Ovary (tissue), 9 donors: ENCODE results near the gene UHMK1. TPM values are rescaled to one million over a fixed set of nuclear protein-coding genes. Genes with fewer than 3 reads are reported as not detected.

Experiments used
- DNase-seq, 5 donors: peaks; one replicate each; pipeline ENCODE4 v3.0.0-alpha.2; 2019 to 2020
- H3K27ac ChIP-seq, 2 donors: fragments of 200-600 bp; one replicate each; pipeline versions ENCODE4 v1.5.1 to v1.8.0; 2019 to 2022
- H3K27me3 ChIP-seq: fragments of 200-600 bp; one replicate; pipeline ENCODE4 v1.8.0; 2022
- H3K36me3 ChIP-seq: fragments of 200-600 bp; sonication (generic); one replicate; pipeline ENCODE4 v1.5.1; 2019
- H3K4me1 ChIP-seq: one replicate; pipeline ENCODE4 v1.8.1; 2013; ENCODE audit warnings: mild to moderate bottlenecking, moderate library complexity; ENCODE audit not compliant: insufficient read depth
- H3K4me3 ChIP-seq: fragments of 200-600 bp; sonication (generic); one replicate; pipeline ENCODE4 v1.5.1; 2017
- H3K9me3 ChIP-seq, 2 donors: fragments of 200-600 bp in 1 of 2; sonication (generic) in 1 of 2; one replicate each; pipeline versions ENCODE4 v1.5.1 to v1.8.1; 2013 to 2019; ENCODE audit warnings: mild to moderate bottlenecking in 1 of 2, moderate library complexity in 1 of 2
- EP300 ChIP-seq: sonication (generic); formaldehyde crosslinking; IDR thresholded peaks from one replicate; pipeline ENCODE4 v1.6.1; 2017; ENCODE audit warnings: antibody characterized with exemption
- POLR2A ChIP-seq: fragments of 450-650 bp; IDR thresholded peaks from one replicate; pipeline ENCODE4 v1.6.1; 2017; ENCODE audit warnings: antibody characterized with exemption, mild to moderate bottlenecking, moderate library complexity
- WGBS, 3 donors: extraction: QIAGEN DNeasy Blood & Tissue Kit in 1 of 3; methylation state at CpG; one replicate each; pipeline versions ENCODE4 v1.1.5 to v1.1.7; 2013 to 2017; 5-methylcytosine and 5-hydroxymethylcytosine counted together
- intact Hi-C, 4 donors: fragments of 100-400 bp; cut with DNase I; formaldehyde crosslinking; loops; one replicate each; pipeline versions ENCODE4 v1.11.0 to v1.15.1; 2022 to 2023
- polyA plus RNA-seq, 2 donors: library from polyadenylated mRNA; stranded (reverse); fragments of 200-250 nt in 1 of 2; fragments of 350-450 nt in 1 of 2; fragmentation: Illumina TruSeq in 1 of 2; extraction: RNeasy Lipid Tissue Mini Kit (QIAGEN cat#74804) in 1 of 2; gene quantifications; one replicate each; pipeline ENCODE4 v1.2.3, GENCODE V29; 2013 to 2014
- small RNA-seq: library from RNA; depleted of rRNA; stranded (forward); fragments of <200 nt; gene quantifications from one replicate; pipeline ENCODE3, GENCODE V24; 2016
- total RNA-seq, 7 donors: library from RNA; depleted of rRNA in 2 of 7; stranded (reverse); fragments of >200 nt in 2 of 7; fragmentation: NEBNext Ultra II Directional in 3 of 7; extraction: Animal tissue kit (Norgen Biotek cat#: 25700) in 3 of 7; gene quantifications; one replicate each; pipeline versions ENCODE4 v1.1.0 to v1.2.4, GENCODE V29; 2016 to 2023
- TF ChIP-seq, protein P1 (sequence below), 3 donors: fragments of 450-650 bp in 2 of 3; fragments of 200-600 bp in 1 of 3; IDR thresholded peaks; one replicate each; pipeline versions ENCODE4 v1.5.1 to v1.8.0; 2016 to 2022; ENCODE audit warnings: antibody characterized with exemption in 3 of 3, mild to moderate bottlenecking in 1 of 3
- donor health status: DM: no; HTN: no; CAD: no; lungs with moderate emphysema.
- donor health status: DM: no; HTN: no; CAD: no.
- donor health status: Bipolar disorder and iron deficiency.
- donor health status: DM: yes; HTN: yes; CAD: no.
- donor health status: DM: no; HTN: no; CAD: no.
- donor health status: DM: yes; HTN: yes; CAD: no.

Gene UHMK1
- total and polyA plus RNA-seq, 9 donors: 8.2 to 36.8 (median 24.3) TPM

DNA sequence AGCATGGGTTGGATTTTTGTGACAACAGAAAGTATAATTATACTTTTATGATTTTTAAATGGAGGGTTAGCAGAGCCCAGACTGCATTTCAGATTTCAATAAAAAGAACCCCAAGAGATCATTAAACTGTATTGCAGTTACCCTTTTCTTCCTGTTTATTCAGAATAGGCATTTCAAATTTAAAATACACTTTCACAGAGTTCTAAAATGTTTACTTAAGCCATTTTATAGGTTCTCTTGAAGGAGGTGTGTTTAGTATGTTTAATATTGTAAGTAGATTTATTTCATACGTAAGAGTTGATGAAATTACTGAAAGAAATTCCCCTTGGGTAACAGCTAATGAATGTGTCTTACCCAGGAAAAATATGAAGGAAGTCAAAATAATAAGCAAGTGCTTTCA is 81.3 kb downstream of the UHMK1 start:
- H3K9me3 ChIP-seq: no peaks in the 10 kb centered on the region
- no peak for DNase-seq
- 88 to 94% (median 89%) methylated on average over 1 of the region's 1 CpG for WGBS, 3 donors
- intact Hi-C loops: no loop called here
- no peak overlapping the region for H3K27ac ChIP-seq
- no peaks in the 10 kb centered on the region for H3K4me1 ChIP-seq
- H3K4me3 ChIP-seq: no peak overlapping the region
- TF ChIP-seq, protein P1, sequence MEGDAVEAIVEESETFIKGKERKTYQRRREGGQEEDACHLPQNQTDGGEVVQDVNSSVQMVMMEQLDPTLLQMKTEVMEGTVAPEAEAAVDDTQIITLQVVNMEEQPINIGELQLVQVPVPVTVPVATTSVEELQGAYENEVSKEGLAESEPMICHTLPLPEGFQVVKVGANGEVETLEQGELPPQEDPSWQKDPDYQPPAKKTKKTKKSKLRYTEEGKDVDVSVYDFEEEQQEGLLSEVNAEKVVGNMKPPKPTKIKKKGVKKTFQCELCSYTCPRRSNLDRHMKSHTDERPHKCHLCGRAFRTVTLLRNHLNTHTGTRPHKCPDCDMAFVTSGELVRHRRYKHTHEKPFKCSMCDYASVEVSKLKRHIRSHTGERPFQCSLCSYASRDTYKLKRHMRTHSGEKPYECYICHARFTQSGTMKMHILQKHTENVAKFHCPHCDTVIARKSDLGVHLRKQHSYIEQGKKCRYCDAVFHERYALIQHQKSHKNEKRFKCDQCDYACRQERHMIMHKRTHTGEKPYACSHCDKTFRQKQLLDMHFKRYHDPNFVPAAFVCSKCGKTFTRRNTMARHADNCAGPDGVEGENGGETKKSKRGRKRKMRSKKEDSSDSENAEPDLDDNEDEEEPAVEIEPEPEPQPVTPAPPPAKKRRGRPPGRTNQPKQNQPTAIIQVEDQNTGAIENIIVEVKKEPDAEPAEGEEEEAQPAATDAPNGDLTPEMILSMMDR (IDR thresholded peaks at IDR 0.05): no peak
- TF ChIP-seq POLR2A: no peak
- TF ChIP-seq EP300: no peak
- H3K36me3 ChIP-seq: no peaks in the 10 kb centered on the region
- H3K27me3 ChIP-seq: no peaks in the 10 kb centered on the region

Small RNA genes lying within 50 kb of the gene (small RNA-seq; reads per million reads assigned to genes)
- gene UQCRBP2: not detected

Other genes starting within 250 kb of the UHMK1 start
- not detected for gene SPATA46, start 121.0 kb upstream of the UHMK1 start, total RNA-seq
- not detected for gene SPATA46, start 121.0 kb upstream of the UHMK1 start, polyA plus RNA-seq
- 1 to 10 TPM in 6 of 7 donors, under 1 TPM in 1; 0.36 to 8.4 (median 1.3) TPM for gene C1orf226, start 116.1 kb upstream of the UHMK1 start, total RNA-seq
- gene C1orf226, start 116.1 kb upstream of the UHMK1 start, polyA plus RNA-seq: 1 to 10 TPM; 1.5 to 3.4 TPM
- under 1 TPM in 2 of 7 donors, not detected in 5; 0.10 to 0.12 TPM for gene SH2D1B, start 85.7 kb upstream of the UHMK1 start, total RNA-seq
- under 1 TPM in 1 of 2 donors, not detected in 1; 0.40 TPM for gene SH2D1B, start 85.7 kb upstream of the UHMK1 start, polyA plus RNA-seq
- 100 to 1,000 TPM in 1 of 7 donors, 10 to 100 TPM in 6; 39.4 to 108 (median 56.2) TPM for gene UAP1, start 63.9 kb downstream of the UHMK1 start, total RNA-seq
- 10 to 100 TPM; 31.2 to 34.9 TPM for gene UAP1, start 63.9 kb downstream of the UHMK1 start, polyA plus RNA-seq
- 100 to 1,000 TPM in 3 of 7 donors, 10 to 100 TPM in 4; 44.9 to 143 (median 91.7) TPM for gene DDR2, start 134.6 kb downstream of the UHMK1 start, total RNA-seq
- gene DDR2, start 134.6 kb downstream of the UHMK1 start, polyA plus RNA-seq: 10 to 100 TPM; 25.6 to 61.0 TPM